A549 treated with RU486 at 1 μM for 4 hours (cell line): ENCODE data around the gene SPINK1. TPM values are rescaled to one million over a fixed set of nuclear protein-coding genes. Genes with fewer than 3 reads are reported as not detected.

Experiments
- total RNA-seq: library from RNA; stranded (reverse); fragments of 200-300 nt; extraction: Qiagen RNA extraction; gene quantifications from 5 replicates; pipeline ENCODE4 v1.2.3, GENCODE V29; 2022; ENCODE audit warnings: low read depth

SPINK1 gene, protein sequence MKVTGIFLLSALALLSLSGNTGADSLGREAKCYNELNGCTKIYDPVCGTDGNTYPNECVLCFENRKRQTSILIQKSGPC
- 0.43 to 5.6 TPM (median 1.6 TPM) in 4 of 5 replicates, not detected in the other for total RNA-seq

DNA sequence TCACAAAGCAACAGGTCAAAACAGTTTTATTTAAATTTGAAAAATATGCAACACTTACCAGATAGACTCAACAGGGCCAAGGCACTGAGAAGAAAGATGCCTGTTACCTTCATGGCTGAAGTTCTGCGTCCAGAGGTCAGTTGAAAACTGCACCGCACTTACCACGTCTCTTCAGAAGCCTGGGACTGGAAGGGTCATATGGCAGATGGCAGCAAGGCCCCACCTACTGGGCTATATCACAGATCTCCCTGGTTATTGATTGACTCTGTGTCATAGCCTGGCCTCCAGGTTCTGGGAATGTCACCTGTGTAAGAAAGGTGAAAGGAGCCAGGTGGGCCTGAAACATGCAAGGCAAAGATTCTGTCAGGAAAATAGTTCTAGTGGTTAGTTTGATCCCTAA, at the start of gene SPINK1:
SPINK1 (minus strand) TSS at position 207 of the 400 bp plus-strand sequence; CDS start at position 113, 94 bp downstream.

DNA sequence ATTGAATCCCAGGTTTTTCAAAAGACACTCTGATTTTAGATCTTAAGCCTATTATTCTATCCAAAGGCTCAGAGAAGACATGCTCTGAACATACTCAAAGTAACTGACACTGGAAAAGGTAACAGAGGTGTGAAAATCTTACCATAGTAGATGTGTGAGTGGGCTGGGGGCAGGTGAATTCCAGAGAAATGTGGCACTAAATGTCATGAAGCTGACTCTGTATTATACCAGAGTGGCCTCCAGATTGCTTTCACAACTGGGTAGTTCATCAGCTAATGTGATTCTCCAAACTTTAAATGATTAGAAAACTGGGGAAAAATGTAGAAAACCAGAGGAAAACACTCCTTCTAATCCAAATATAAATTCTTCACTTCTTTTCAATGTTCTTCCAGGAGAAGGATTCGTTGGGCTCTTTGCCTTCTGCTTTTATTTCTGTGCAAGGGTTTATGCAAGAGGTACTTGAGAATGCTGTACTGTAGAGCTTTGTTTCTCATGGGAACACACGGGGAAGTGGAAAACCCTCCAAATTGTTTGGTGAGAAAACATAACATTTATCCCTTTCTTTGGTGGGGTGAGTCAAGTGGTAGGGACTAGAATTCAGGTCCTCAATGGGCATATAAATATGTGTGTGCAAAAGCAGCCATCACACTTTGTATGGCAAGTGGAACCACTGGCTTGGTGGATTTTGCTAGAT, 46.7 kb upstream of the SPINK1 start, which contains the start of gene SCGB3A2:
SCGB3A2 (plus strand) TSS at position 646 of the 694 bp plus-strand sequence. CDS start 93 bp downstream, outside the sequence.

DNA sequence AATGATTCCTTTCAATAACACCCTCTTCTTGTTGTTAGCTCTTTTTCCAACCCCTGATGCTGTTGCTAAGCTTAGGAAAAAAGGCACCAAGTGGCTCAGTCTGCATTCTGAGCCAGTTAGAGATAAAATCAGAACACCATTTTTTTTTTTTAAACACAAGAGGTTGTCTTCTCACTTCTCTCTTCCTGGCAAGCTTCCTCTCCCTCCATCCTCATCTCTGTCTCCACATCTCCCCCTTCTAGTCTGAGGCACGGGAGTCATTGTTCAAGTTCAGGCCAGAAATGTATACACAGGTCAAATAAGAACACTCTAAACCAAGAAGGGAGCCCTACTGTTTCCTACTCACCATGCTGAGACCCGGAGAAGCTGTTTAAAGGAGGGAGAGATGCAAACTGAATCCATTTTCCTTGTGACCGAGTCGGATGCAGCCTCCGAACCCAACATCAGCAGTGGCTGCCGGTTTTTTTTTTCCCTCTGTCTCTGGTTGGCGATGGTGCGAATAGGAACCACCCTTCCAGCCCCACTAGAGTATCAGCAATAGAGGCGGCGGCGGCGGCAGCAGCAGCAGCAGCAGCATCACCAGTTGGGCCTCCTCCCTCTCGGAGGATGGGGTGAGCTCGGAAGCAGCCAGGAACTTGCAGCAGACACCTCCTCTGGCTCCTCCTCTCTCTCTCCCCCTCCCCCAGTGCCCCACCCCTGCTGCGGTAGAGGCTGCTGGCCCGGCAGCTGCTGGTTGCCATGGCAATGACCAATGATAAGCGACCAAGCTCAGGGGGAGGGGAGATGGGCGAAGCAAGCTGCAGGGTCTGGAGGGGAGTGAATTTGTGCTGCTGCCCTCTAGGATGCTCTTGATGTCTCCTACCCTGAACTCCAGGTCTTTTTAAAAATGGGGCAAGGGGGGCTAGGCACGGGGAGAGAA, 49.1 kb downstream of the SPINK1 start, which contains the start of gene JAKMIP2:
JAKMIP2 (minus strand) TSS at position 619 of the 919 bp plus-strand sequence. CDS start 110,922 bp downstream, outside the sequence.

Other genes with a start within 250 kb of the SPINK1 start
- not detected in 5 replicates for gene JAKMIP2, start 48.9 kb downstream of the SPINK1 start, total RNA-seq
- gene SCGB3A2, start 47.0 kb upstream of the SPINK1 start, total RNA-seq, result not detected in 5 replicates
- gene C5orf46, start 74.9 kb upstream of the SPINK1 start, total RNA-seq, result not detected in 5 replicates
- gene SPINK5, start 232.3 kb upstream of the SPINK1 start, total RNA-seq, result not detected in 5 replicates